BE2C (cell line): ENCODE measurements around the gene ARHGEF1.

Source experiments
- DNase-seq: peaks from one replicate; pipeline ENCODE4 v3.0.0-alpha.2; 2020
- H3K27me3 ChIP-seq: fragments of 250-450 bp; sonication (Bioruptor Pico); 2 replicates; pipeline ENCODE4 v1.5.1; 2020; ENCODE audit warnings: mild to moderate bottlenecking
- H3K36me3 ChIP-seq: fragments of 250-450 bp; sonication (Bioruptor Pico); 2 replicates; pipeline ENCODE4 v1.5.1; 2020; ENCODE audit warnings: mild to moderate bottlenecking
- H3K4me1 ChIP-seq: fragments of 250-450 bp; sonication (Bioruptor Pico); 2 replicates; pipeline ENCODE4 v1.5.1; 2020
- H3K4me3 ChIP-seq: 2 replicates; pipeline ENCODE4 v1.5.1; 2011; ENCODE audit warnings: low read depth, low read length
- H3K9me3 ChIP-seq: fragments of 250-450 bp; sonication (Bioruptor Pico); 2 replicates; pipeline ENCODE4 v1.5.1; 2020
- CTCF ChIP-seq: IDR thresholded peaks from 2 replicates; pipeline ENCODE4 v1.5.1; 2012; ENCODE audit warnings: mild to moderate bottlenecking, low read depth, low read length

ARHGEF1 gene

GRCh38 chr19:41853344-41853743, 29.6 kb upstream of the ARHGEF1 start:
- Histone ChIP-seq H3K36me3 (no peaks in the 10 kb centered on the region), H3K4me3 (no peak overlapping the region), H3K27me3 (peaks cover 87% of the 10 kb centered on the region), H3K4me1 (no peaks in the 10 kb centered on the region), H3K9me3 (no peaks in the 10 kb centered on the region)
- no peak for TF ChIP-seq CTCF
- no peak for DNase-seq

GRCh38 chr19:41853768-41854167, 29.2 kb upstream of the ARHGEF1 start:
- H3K27me3 ChIP-seq: peaks cover 83% of the 10 kb centered on the region
- no peak for DNase-seq
- no peaks in the 10 kb centered on the region for H3K4me1 ChIP-seq
- TF ChIP-seq CTCF: no peak
- no peaks in the 10 kb centered on the region for H3K9me3 ChIP-seq
- H3K36me3 ChIP-seq: no peaks in the 10 kb centered on the region
- no peak overlapping the region for H3K4me3 ChIP-seq

- H3K9me3 ChIP-seq: no peaks in the 10 kb centered on the region
- H3K36me3 ChIP-seq: peaks cover 41% of the 10 kb centered on the region
- no peak for TF ChIP-seq CTCF
- peaks cover 35% of the 10 kb centered on the region for H3K27me3 ChIP-seq
- H3K4me1 ChIP-seq: no peaks in the 10 kb centered on the region; the same call in 1 of the 2 replicates
- peak overlapping the region; percentile 91 for H3K4me3 ChIP-seq
- DNase-seq: no peak
These were observed 23.8 kb upstream of the ARHGEF1 start for GRCh38 chr19:41859213-41859617.

- peaks cover 47% of the 10 kb centered on the region for H3K36me3 ChIP-seq
- peak within 1 kb of the TSS; percentile 91 for H3K4me3 ChIP-seq
- H3K27me3 ChIP-seq: peaks cover 29% of the 10 kb centered on the region
- no peaks in the 10 kb centered on the region; the same call in 1 of the 2 replicates for H3K4me1 ChIP-seq
- DNase-seq: peak; percentile 98
- H3K9me3 ChIP-seq: no peaks in the 10 kb centered on the region
- TF ChIP-seq CTCF: peak; percentile 60
These were observed 23.2 kb upstream of the ARHGEF1 start, which contains the start of gene RPS19 for GRCh38 chr19:41859618-41860418. Gene RPS19 (plus strand): TSS chr19:41860255. CDS start chr19:41860775, 520 bp downstream.

GRCh38 chr19:41860419-41861115, 22.4 kb upstream of the ARHGEF1 start:
- no peak for DNase-seq
- peaks cover 55% of the 10 kb centered on the region for H3K36me3 ChIP-seq
- peak overlapping the region; percentile 91 for H3K4me3 ChIP-seq
- no peak for TF ChIP-seq CTCF
- no peaks in the 10 kb centered on the region for H3K9me3 ChIP-seq
- peaks cover 21% of the 10 kb centered on the region for H3K27me3 ChIP-seq
- no peaks in the 10 kb centered on the region; the same call in 1 of the 2 replicates for H3K4me1 ChIP-seq
